Prostate gland (tissue), 2 donors: ENCODE data around the gene LCORL.

ENCODE experiments used
- CTCF ChIP-seq, 4 experiments: fragments of 200-600 bp in 2 of 4; fragments of 450-650 bp in 2 of 4; sonication (generic) in 2 of 4; IDR thresholded peaks; 1 replicate in 3 of 4; 2 replicates in 1 of 4; pipeline ENCODE4 v1.5.1; 2016 to 2019; ENCODE audit warnings: antibody characterized with exemption in 4 of 4, mild to moderate bottlenecking in 2 of 4, moderate library complexity in 2 of 4
- POLR2A ChIP-seq: fragments of 450-650 bp; IDR thresholded peaks from one replicate; pipeline ENCODE4 v1.6.1; 2016; ENCODE audit warnings: antibody characterized with exemption, mild to moderate bottlenecking
- POLR2AphosphoS5 ChIP-seq: sonication (generic); formaldehyde crosslinking; IDR thresholded peaks from one replicate; pipeline ENCODE4 v1.6.1; 2017; ENCODE audit warnings: antibody characterized with exemption

- TF ChIP-seq CTCF (IDR thresholded peaks at IDR 0.05) (no peak), POLR2A (no peak), POLR2AphosphoS5 (no peak)
Measured at GRCh38 chr4:17968721-17969120, 52.8 kb downstream of the LCORL start.
